ENCODE results near the gene EFTUD2.

EFTUD2 gene

DNA sequence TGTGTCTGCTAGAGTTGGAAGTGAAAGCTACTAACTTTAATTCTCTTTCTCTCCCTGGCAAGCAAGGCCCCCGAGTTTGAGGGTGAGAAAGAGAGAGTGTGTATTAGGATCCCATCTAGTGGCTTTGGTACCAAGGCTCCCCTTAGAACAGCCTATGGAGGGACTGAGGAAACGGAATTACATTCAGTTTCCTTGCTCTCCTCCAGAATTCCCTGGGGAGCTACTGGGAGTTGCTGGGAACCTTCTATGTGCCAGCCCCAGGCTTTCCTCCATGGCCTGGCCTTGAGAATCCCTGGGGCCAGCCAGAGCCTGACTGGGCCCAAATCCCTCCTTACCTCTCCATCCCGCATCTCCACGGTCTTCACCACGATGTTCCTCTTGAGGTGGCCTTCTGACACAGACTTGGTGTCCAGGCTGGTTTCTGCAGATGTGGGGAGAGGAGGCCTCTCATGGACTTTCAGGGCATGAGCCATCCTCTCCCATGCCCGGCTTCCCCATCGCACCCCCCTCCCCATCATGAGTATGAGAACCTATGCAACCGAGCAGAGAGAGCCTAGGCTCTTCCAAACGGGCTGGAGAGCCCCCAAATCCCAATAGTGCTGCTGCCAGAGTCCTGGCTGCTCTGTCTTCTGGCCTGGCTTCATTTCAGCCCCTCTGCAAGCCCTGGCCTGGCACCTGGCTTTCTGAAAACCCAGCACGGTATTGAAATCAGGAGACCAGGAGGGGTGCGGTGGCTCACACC, 8.7 kb upstream of the EFTUD2 start:
- peaks cover 29% of the 10 kb centered on the region for H3K4me1 ChIP-seq (ENCODE audit: insufficient read depth, poor library complexity, severe bottlenecking)
- peak overlapping the region; percentile 70 for H3K27ac ChIP-seq (ENCODE audit: poor library complexity, severe bottlenecking)
- no peaks in the 10 kb centered on the region for H3K27me3 ChIP-seq (ENCODE audit: insufficient read depth, poor library complexity, severe bottlenecking)
- no peak overlapping the region for H3K4me3 ChIP-seq (ENCODE audit: severe bottlenecking)
- DNase-seq (ENCODE audit: low spot score): no peak
- no peak for ATAC-seq (ENCODE audit: low read depth)
- H3K36me3 ChIP-seq (ENCODE audit: low read depth): no peaks in the 10 kb centered on the region
- TF ChIP-seq CTCF (IDR thresholded peaks at IDR 0.05; ENCODE audit: poor library complexity, severe bottlenecking): no peak
- no peaks in the 10 kb centered on the region for H3K9me3 ChIP-seq (ENCODE audit: severe bottlenecking)

DNA sequence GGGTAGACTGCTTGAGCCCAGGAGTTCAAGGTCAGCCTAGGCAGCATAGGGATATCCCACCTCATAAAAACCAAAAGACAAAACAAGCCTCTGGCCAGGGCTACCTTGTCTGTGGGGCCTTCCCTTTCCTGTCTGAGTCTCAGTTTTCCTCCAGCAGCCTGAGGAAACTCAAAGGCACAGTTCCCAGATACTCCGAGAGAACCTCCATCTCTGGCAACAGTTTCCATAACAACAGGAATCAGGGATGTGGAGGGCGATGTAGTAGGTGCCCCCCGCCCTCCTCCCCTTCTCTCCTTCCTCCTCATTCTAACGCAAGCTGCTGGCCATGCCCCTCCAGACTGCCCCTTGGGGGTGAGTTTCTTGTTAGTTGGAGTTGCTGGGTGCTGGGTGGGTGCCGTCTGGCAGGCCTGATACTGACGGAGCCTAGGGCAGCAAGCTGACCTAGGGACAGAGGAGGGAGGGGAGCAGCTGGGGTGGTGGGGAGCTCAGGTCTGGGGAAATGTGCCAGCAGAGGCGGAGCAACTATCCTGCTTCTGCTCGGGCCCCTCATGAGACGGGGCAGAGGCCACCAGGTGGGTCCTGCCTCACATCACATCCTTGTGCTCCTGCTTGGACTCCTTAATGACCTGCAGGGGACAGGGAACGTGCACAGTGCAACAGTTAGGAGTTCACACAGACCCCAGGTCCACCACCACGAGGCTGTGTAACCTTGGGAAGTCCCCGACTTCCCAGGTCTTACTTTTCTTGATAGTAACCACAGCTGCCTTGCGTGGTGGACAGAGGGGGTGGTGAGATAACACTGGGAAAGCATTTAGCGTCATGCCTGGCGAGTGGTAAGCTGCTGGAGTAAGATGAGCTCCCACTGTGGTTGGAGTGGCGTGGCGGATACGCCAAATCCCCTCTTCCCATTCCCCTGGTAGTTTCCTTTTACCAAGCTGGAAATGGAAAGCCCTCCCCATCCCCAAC, 7.8 kb upstream of the EFTUD2 start:
- Histone ChIP-seq H3K27ac (ENCODE audit: poor library complexity, severe bottlenecking) (peak overlapping the region; percentile 70), H3K4me1 (ENCODE audit: insufficient read depth, poor library complexity, severe bottlenecking) (peaks cover 29% of the 10 kb centered on the region)
- DNase-seq (ENCODE audit: low spot score): no peak

GRCh38 chr17:44906010-44906646, 6.9 kb upstream of the EFTUD2 start:
- H3K36me3 ChIP-seq (ENCODE audit: low read depth): no peaks in the 10 kb centered on the region
- TF ChIP-seq CTCF (IDR thresholded peaks at IDR 0.05; ENCODE audit: poor library complexity, severe bottlenecking): no peak
- H3K9me3 ChIP-seq (ENCODE audit: severe bottlenecking): no peaks in the 10 kb centered on the region
- DNase-seq (ENCODE audit: low spot score) (peak; percentile 68), ATAC-seq (ENCODE audit: low read depth) (peak; percentile 76)
- H3K4me3 ChIP-seq (ENCODE audit: severe bottlenecking): no peak overlapping the region
- H3K4me1 ChIP-seq (ENCODE audit: insufficient read depth, poor library complexity, severe bottlenecking): peaks cover 37% of the 10 kb centered on the region
- no peaks in the 10 kb centered on the region for H3K27me3 ChIP-seq (ENCODE audit: insufficient read depth, poor library complexity, severe bottlenecking)
- peak overlapping the region; percentile 70 for H3K27ac ChIP-seq (ENCODE audit: poor library complexity, severe bottlenecking)

More for the DNA sequence above, 7.8 kb upstream of the EFTUD2 start:
- Histone ChIP-seq H3K9me3 (ENCODE audit: severe bottlenecking) (no peaks in the 10 kb centered on the region), H3K4me3 (ENCODE audit: severe bottlenecking) (no peak overlapping the region), H3K36me3 (ENCODE audit: low read depth) (no peaks in the 10 kb centered on the region), H3K27me3 (ENCODE audit: insufficient read depth, poor library complexity, severe bottlenecking) (no peaks in the 10 kb centered on the region)
- ATAC-seq (ENCODE audit: low read depth): no peak
- no peak for TF ChIP-seq CTCF (IDR thresholded peaks at IDR 0.05; ENCODE audit: poor library complexity, severe bottlenecking)

DNA sequence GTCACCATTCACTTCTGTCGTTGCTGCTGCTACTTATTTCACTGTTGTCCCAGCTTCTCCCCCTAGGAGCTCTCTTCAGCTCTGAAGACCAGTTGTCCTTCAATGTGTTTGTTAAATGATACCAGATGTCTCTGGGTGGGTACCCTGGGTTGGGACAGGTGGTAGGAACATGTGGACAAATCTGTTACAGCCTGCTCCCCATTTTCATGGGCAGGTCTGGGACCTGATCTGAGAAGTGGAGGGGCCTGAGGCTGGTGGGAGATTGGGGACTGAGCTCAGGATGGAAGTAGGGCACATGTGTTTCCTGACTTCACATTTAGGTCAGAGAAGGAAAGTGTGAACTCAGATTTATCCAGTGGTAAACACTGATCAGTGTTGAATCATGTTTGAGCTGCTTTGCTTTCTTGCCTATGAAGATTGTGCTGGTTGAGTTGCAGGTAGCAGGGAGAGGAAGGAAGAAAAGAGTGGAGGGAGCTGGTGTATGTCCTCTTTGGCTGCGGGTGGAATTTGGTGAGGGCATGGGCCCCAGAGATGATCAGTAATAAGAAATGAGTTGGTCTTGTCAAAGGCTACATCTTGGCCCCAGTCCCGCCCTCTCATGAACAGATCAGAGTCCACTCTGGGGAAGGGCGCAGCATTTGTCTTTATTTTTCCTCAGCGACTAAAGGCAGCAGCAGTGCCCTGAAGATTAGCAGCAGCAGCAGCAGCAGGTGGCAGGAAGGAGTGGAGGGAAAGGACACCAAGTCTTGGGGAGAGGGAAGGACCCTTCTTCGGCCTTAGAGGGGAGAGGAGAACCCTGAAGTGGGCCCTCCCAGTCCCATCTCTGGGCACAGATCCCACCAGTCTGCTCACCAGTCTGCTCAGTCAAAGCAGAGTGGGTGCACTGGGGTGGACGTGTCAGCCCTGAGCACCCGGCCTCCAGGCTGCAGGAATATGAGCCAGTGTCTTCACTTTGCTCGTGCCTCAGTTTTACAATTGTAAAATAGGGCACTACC, 6.1 kb upstream of the EFTUD2 start:
- no peak for TF ChIP-seq CTCF (IDR thresholded peaks at IDR 0.05; ENCODE audit: poor library complexity, severe bottlenecking)
- no peaks in the 10 kb centered on the region for H3K27me3 ChIP-seq (ENCODE audit: insufficient read depth, poor library complexity, severe bottlenecking)
- no peak for ATAC-seq (ENCODE audit: low read depth)
- no peak for DNase-seq (ENCODE audit: low spot score)
- peaks cover 45% of the 10 kb centered on the region for H3K4me1 ChIP-seq (ENCODE audit: insufficient read depth, poor library complexity, severe bottlenecking)
- H3K27ac ChIP-seq (ENCODE audit: poor library complexity, severe bottlenecking): peak overlapping the region; percentile 70
- no peaks in the 10 kb centered on the region for H3K36me3 ChIP-seq (ENCODE audit: low read depth)
- no peak overlapping the region for H3K4me3 ChIP-seq (ENCODE audit: severe bottlenecking)
- no peaks in the 10 kb centered on the region for H3K9me3 ChIP-seq (ENCODE audit: severe bottlenecking)

Data from RWPE2 (cell line).